Stimulated activated CD4-positive, alpha-beta T cell treated with anti-CD3 and anti-CD28 coated beads, Interleukin-15, amount 100 ng/mL, for 1 hour (primary cell): ENCODE data around the gene MTIF3.

Experiments
- DNase-seq, 2 donors: peaks; one replicate each; pipeline ENCODE4 v3.0.0-alpha.2; 2020; ENCODE audit warnings: low read depth in 1 of 2, low spot score in 1 of 2

Gene MTIF3

DNA sequence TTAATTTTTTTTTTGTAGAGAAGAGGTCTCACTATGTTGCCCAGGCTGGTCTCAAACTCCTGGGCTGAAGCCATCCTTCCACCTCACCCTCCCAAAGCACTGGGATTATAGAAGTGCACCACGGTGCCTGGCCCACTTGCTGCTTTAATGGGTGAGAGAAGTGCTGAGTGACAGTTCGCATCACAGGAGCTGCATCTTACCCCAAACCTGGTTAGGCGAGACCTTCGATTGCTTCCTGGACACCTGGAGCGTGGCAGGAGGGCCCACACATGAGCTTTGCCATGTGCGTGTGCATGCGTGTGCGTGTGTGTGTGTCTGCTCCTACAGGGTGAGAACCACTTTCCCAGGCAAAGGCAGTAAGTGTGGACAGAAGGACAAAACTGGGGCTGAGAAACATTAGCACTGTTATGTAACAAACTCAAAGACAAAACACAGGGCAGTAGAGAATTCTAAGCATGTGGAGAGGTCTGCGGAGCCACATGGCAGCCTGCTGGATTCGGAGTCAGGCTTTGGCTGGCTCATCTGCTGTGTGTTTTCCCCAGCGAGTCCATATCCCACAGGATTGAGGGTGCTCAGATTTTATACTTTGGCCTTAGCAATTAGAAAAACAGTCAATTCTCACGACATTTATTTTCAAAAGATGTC is 11.7 kb upstream of the MTIF3 start:
- no peak for DNase-seq

DNA sequence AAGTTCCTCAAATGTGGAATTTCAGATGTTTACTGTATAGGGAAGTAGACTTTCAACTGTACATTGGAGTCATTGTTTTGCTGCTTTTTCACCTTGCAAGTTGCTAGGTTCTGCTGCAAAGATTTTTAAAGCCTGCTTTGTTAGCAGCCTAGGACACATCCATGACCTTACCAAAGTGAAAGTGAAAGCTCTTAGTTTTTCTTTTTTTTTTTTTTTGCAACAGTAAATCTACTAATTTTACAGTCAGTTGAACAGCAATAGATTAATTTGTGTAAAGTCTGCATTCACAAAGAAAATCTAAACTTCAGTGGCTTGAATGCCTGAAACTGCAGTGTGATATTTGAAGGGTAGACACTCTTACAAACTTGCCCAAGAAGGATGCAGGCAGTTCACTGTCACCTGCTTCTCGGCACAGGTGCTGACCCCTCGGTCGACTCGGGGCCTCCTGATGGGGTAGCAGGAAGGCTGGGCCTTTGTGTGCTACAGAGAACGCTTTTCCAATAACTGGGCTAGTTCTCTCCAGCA is 5.0 kb upstream of the MTIF3 start:
- no peak for DNase-seq

DNA sequence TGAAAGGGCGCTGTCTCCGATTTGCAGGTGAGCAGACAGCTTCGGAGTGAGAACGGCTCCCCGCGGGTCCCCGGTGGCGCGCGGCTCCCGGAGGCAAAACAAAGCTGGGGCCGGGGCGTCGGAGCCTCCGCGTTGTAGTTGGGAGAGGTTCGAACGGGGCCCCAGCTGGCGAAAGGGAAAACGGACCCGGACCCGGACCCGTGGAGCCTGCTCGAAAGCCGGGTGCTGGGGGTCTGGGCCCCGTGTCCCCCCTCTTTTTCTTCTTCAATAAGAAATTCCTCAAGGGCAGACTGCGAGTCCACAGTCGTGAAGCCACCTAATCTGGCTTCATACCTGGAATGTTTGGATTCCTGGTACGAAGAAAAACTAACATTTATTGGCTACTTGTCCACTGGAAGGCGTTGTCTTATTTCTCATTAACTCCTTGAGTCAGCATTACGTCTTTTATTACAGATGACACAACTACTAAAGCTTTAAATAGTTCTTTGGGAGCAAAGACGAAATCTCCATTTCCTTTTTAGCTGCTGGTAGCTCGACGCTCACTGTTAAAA is 632 bp upstream of the MTIF3 start:
- DNase-seq: peak; percentile 18 to 22

DNA sequence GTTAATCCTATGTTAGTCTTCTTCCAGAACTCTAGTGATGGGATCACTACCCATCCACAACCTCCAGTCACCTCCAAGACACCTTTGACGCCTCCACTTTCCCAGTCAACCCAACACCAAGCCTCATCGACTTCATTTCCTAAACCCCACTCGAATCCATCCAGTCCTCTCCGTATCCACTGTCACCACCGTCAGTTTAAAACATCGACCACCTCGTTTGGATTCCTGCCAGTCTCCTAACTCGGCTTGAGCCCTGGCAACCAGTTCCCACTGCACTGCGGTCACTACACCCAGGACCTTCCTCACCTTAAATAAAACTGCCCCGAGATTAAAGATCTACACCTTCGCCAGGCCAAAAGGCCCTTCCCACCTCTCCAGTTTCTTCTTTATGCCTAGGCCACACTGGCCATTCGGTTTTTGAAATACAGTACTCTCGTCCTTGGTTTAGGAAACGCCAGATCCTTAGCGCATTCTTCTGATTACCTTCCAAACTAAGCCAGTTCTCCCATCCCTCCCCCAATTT is 1.2 kb downstream of the MTIF3 start:
- no peak for DNase-seq

DNA sequence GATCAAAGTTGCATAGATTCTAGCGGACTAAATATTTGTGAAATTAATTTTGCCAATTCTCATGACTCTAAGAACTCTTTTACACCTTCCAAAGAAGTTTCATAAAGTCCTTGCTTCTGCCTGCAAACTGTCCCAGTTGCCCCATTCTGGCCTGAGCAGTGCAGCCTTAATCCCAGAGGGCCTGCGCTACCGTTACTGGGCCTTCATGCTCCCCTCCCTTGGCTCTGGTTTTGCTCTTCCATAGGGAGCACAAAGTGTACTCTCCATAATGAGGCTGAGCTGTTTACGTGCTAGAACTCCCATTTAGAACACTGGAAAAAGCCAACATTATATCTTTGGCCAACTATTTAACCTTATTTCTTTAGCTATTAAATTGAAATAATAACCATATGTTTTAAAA is 2.1 kb downstream of the MTIF3 start:
- DNase-seq: no peak

DNA sequence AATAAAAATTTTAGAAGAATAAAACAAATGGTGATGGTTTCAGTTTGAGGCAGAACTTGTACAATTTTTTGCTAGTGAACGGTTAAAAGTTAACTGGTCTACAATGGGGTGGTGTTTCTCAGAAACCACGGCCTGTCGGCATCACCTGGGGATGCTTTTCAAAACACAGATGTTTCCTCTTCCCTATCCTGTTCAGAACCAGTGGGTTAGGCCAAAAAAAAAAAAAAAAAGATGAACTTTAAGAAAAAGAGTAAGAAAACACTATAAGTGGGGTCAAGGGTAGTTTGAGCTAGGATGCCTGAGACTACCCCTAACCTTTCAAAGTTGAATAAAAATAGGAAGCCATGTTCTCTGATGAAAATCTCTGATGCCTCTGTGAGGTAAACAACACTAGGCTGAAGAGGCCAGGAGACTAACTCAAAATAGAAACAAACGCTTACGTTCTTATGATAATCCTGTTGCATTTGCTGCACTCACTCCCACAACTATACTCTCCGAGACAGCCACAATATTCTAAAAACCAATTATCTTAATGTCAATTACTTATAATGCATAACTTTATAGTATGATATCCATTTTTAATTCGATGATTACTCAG is 3.3 kb downstream of the MTIF3 start:
- DNase-seq: no peak

DNA sequence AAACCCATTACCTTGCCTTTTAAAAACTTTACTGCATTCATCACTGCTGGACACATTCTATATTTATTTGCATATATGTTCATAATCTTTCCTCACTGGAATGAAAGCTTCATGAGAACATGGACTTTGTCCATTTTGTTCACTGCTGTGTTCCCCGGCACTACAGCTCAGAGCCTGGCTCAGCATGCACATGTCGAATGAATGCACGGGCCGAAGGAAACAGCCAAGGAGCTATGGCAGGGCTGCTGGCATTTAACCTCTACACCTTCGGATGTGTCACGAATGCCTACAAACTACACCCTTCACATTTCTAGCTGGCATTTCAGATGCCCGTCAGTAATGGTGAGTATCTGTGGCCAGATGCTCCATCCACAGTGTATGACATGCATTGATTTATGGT is 7.6 kb downstream of the MTIF3 start:
- no peak for DNase-seq

DNA sequence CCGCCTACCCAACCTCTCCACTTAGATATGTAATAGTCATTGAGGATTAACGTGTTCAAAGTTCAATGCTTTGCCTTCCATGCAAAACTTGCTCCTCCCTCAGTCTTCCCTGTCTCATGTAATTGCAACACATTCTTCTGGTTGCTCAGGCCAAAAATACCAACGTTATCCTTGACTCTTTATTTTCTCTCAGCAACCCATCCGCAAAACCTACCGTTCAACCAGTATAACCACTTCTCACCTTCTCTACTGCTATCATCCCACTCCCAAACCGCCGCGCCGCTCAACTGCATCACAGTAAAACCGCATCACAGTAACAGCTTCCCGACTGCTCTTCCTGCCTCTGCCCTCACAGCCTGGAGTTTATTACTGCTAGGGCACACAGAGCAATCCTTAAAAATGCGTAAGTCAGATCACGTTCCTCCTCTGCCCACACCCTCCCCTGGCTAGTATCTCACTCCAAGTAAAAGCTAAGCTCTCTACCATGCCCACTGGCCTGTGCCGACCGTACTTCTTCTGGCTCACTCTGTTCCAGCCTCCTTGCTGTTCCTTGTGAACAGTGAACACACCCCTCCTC is 8.2 kb downstream of the MTIF3 start:
- peak in 1 of 2 donors; percentile 6 for DNase-seq

DNA sequence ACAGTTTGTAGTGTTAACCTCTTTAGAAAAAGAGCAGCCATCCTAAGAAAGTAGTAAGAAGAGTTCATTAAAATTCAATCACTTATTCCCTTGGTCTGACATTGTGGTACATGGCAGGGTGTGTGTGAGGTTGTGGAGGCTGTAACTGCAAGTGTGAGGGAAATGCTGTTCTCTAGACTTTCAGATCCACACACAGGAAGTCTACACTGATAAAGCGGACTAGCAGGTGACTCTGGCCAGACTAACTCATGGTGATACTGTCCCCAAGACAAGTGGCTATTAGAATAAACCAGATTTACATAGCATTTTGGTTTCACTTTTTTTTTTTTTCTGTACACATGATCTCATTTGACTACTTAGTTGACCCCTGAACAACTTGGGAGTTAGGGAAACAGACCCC is 10.0 kb downstream of the MTIF3 start:
- no peak for DNase-seq

DNA sequence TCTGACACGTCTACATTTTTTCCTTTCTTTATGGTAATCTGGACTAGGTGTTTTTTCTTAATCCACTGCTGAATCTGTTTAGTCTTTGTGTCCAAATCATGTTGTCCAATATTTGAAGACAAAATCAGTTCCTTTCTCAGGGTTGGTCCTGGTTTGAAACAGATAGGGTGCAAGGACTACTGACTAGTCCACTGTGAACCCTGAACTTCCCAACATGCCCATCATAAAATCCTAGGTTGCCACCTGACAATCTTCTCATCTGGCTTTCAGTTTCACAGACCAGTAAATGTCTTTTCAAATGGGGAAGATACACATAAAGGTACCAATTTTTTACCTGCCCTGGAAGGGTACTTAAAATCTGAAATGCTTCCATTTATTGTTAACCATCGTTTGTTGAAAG is 13.2 kb downstream of the MTIF3 start:
- DNase-seq: no peak

DNA sequence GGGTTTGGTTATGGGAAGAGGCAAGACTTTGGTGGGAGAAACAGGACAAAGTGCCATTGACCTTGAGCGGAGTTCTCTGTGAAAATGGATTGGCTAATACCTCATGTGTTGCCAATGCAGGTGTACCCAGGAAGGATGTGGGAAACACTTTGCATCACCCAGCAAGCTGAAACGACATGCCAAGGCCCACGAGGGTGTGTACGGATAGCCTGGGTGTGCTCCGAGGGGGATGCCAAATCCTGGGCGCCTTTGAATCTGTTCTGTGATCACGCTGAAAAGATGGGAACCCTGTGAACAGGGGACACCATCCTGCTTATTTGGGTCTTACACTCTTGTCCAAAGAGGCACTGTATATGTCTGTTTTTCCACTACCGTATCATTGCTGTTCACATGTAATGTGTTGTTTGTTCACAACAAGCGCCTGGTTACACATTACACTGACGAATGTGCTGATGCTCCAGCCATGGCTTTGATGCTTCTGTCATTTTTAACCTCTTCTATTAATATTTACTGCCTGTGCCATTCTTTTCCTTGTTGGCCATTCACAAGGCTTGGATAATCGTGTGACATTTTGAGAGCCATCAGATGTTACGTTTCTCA is 17.7 kb downstream of the MTIF3 start:
- DNase-seq: no peak

DNA sequence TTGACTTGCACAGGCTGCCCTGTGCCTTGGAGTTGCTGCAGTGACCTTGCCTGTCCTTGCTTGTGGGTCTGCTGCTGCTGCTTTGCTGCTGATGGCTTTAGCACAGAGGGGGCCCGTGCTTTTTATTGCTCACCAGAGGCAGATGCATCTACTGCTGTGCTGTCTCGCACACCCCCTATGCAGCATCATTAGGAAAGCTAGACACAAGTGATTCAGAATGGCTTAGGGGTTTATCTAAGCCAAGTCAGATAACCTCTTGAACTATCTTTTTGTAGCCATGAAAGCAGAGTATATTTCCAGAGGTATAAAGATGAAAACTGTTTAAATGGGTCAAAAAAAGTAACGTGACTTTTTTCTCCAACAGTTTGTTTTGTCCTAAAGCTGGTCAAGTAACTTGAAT is 18.2 kb downstream of the MTIF3 start:
- no peak for DNase-seq

DNA sequence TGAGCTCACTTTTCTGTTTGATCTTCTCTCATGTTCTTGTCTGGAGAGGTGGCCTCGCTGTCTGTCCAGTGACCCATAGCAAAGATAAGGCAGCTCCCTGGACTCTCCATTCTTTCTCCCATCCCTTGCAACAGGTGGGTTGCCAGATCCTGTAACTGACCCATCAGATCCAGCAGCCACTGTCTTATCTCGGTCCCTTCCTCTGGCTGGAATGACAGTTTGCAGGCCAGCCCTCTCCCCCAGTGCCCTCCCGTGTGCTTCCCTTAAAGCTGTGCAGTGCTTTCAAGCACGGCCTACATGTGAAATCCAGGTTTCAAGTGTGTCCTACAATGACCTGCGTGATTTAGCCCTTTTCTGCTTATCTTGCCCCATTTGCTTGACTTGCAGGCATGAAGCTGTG is 22.2 kb downstream of the MTIF3 start:
- no peak for DNase-seq

DNA sequence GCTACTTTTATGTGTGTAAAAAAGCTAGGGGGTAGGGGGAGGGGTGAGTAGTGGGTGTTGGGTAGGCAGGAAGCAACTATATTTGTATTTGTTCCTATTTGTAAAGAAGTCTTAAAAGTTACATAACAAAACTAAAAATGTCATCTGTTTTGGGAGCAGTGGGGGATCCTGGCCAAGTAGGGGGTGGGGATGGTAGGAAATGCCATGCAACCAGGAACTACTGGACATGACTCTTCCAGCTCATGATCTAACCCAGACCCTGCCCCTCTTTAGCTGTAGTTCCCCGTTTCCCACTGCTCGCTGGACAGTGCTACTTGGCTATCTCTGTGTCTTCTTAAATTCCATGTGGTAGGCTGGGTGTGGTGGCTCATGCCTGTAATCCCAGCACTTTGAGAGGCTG is 22.7 kb downstream of the MTIF3 start:
- DNase-seq: no peak

DNA sequence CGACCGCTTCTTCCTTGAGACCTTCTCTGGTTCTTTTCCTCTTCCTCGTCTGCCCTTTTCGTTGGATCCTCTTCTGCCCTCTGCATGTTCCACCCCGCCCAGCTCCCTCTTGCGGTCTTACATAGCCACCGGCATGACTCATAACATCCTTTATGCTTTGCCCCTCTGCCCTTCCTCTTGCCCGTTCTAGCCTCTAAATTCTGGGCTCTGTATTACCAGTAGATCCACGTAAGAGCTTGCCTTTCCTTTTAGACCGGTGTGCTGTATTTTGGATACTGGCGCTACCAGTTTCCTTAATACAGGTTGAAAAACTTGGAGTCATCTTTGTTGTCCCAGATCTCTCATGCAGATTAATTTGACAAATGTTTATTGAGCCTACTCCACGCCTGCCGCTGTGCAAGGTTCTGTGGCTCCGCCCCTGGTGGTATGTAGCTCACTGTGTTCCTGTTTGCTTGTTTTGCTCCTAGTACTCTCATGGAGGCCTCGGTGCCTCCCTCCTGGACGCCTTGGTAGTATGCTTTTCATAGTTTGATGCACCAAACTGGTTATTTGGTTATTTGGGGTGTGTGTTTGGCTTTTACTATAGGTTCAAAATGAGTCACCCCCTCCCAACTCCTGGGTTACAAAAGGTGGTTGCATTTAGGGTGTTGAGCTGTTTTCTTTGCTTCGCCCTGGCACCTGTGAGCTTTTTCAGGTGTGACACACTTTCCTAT is 24.3 kb downstream of the MTIF3 start:
- DNase-seq: peak; percentile 35 to 53

DNA sequence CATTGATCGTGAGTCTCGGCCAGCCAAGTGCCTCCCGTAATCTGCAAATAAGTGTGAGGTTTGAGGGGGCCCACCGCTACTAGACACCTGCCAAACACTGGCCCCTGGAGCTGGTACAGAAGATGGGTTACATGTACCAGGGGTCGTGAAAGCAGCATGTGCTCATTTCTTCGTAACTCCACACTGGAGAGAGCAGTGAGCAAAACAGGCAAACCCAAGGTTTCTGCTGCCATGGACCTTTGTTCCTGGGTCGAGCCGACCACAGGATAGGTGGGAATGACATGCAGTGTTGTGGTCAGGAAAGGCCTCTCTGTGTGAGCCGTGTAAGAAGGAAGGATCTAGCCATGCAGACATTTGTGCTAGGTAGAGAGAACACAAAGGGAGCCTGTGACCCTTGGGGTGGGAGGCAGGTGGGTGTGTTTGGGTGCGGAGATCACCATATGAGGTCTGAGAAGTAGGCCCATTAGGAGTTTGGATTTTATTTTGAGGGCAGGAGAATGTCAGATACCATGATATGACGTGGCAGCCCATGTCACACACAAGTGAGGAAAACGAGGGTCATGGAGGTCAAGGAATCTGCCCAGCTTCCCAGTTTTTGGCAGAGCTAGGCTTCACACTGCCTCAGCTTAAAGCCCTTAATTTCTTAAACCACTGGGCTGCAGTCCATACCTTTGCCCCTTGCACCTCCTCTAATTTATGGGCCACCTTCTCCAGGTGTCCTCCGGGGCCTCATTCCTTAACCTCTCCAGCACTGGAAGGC is 25.0 kb downstream of the MTIF3 start:
- no peak for DNase-seq

DNA sequence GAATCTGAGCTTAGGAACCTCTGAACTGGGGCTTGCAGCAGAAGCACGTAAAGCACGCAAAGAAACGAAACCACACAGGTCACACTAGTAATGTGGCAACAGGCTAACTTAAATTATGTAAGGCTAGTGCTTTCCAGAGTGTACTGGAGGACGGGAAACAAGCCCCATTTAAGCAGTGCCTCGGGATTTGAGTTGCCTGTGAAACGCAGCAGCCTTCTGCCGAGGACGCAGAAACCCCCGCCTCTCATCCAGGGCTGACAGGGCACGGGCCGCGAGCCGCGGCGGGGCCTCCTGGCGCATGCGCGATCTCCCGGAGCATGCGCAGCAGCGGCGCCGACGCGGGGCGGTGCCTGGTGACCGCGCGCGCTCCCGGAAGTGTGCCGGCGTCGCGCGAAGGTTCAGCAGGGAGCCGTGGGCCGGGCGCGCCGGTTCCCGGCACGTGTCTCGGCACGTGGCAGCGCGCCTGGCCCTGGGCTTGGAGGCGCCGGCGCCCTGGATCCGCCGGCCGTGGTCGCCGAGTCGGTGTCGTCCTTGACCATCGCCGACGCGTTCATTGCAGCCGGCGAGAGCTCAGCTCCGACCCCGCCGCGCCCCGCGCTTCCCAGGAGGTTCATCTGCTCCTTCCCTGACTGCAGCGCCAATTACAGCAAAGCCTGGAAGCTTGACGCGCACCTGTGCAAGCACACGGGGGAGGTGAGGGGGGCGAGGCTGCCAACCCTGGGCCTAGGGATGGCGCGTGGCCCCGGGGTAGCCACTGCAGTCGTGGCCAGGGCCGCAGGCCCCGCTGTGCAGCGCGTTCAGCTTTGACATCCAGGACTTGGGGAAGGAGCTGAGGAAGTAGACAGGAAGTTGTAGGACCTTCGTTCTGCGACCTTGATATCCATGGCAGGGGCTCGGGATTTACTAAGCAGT is 25.9 kb downstream of the MTIF3 start, which contains the start of gene GTF3A:
Gene GTF3A (plus strand): TSS at position 374 of the 912 bp plus-strand sequence.
- peak; percentile 82 to 84 for DNase-seq

DNA sequence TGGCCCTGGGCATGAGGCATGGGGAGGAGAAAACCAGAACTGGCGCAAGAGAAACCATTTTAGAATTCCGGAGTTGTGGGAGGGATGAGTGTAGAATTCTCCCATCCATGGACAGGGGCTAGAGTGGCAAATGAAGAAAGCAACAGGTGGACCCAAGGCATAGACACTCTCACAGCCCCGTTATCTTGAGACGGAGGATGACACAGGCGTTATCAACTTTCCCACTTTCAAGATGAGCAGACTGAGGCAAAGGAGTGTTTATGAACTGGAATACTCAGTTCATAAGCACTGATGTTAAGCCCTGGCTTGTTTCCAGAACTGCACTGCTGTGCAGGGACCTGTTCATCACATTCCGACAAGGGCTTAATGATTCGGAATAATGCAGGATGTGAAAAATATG is 27.0 kb downstream of the MTIF3 start:
- DNase-seq: no peak
